Esophagus muscularis mucosa (tissue), 4 donors: ENCODE measurements around the gene TEX47. TPM values are rescaled to one million over a fixed set of nuclear protein-coding genes. Genes with fewer than 3 reads are reported as not detected.

Experiments
- DNase-seq: peaks from one replicate; pipeline ENCODE4 v3.0.0-alpha.2; 2017; ENCODE audit errors: extremely low spot score
- H3K27ac ChIP-seq, 4 donors: fragments of 200-600 bp; sonication (generic); replicated peaks in 1 of 4; 1 replicate in 3 of 4; 2 replicates in 1 of 4; pipeline ENCODE4 v1.5.1; 2016 to 2019; ENCODE audit warnings: mild to moderate bottlenecking in 1 of 4
- H3K27me3 ChIP-seq, 4 donors: fragments of 200-600 bp; sonication (generic); one replicate each; pipeline versions ENCODE4 v1.5.1 to v1.6.0; 2016 to 2019
- H3K36me3 ChIP-seq, 4 donors: fragments of 200-600 bp; sonication (generic); one replicate each; pipeline ENCODE4 v1.5.1; 2016 to 2019
- H3K4me1 ChIP-seq, 4 donors: fragments of 200-600 bp; sonication (generic); one replicate each; pipeline ENCODE4 v1.5.1; 2016 to 2019
- H3K4me3 ChIP-seq, 4 donors: fragments of 200-600 bp; sonication (generic); 1 replicate in 2 of 4; 2 replicates in 2 of 4; pipeline ENCODE4 v1.5.1; 2016 to 2019; ENCODE audit warnings: mild to moderate bottlenecking in 4 of 4, moderate library complexity in 1 of 4
- H3K9me3 ChIP-seq, 4 donors: fragments of 200-600 bp; sonication (generic); 1 replicate in 3 of 4; 2 replicates in 1 of 4; pipeline ENCODE4 v1.5.1; 2016 to 2019
- EP300 ChIP-seq: sonication (generic); formaldehyde crosslinking; IDR thresholded peaks from one replicate; pipeline ENCODE4 v1.6.1; 2017; ENCODE audit warnings: antibody characterized with exemption
- POLR2A ChIP-seq: fragments of 450-650 bp; IDR thresholded peaks from one replicate; pipeline ENCODE4 v1.6.1; 2017; ENCODE audit warnings: antibody characterized with exemption, moderate library complexity, mild to moderate bottlenecking, low read depth
- POLR2AphosphoS5 ChIP-seq, 2 donors: sonication (generic); formaldehyde crosslinking; IDR thresholded peaks; one replicate each; pipeline ENCODE4 v1.6.1; 2017; ENCODE audit warnings: antibody characterized with exemption in 2 of 2
- WGBS: methylation state at CpG from one replicate; pipeline ENCODE4 v1.1.5; 2018; 5-methylcytosine and 5-hydroxymethylcytosine counted together
- intact Hi-C: fragments of 100-400 bp; cut with DNase I; formaldehyde crosslinking; loops from one replicate; pipeline ENCODE4 v1.15.1; 2023
- total RNA-seq, 4 donors: library from RNA; depleted of rRNA; stranded (reverse); fragments of >200 nt; gene quantifications; one replicate each; pipeline versions ENCODE4 v1.1.0 to v1.2.1, GENCODE V29; 2016
- TF ChIP-seq, protein P1 (sequence below), 3 experiments: fragments of 200-600 bp in 2 of 3; fragments of 450-650 bp in 1 of 3; sonication (generic) in 2 of 3; IDR thresholded peaks; one replicate each; pipeline ENCODE4 v1.5.1; 2017 to 2019; ENCODE audit warnings: antibody characterized with exemption in 3 of 3, mild to moderate bottlenecking in 2 of 3, moderate library complexity in 1 of 3

TEX47 gene
- total RNA-seq, 4 donors from 2014 or later = not detected

DNA sequence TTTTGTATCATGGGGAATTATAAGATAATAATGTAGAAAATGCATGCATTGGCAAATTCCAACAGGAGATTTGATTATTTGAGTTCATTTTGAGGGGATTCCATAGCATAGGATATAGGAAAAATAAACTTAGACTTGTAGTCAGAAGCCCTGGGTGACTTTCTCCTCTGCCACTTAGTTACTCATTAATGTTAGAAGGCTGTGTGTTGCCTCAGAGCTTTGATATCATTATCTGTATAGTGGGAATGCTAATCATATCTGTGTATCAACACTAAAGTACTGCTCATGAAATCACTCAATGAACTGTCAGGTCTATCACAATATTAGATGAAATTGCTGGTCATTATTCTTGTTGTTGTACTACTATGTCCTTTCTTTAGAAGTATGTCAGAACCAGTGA, 23.0 kb upstream of the TEX47 start:
- Histone ChIP-seq H3K27ac (no peak overlapping the region), H3K27me3 (no peaks in the 10 kb centered on the region), H3K9me3 (no peaks in the 10 kb centered on the region), H3K4me1 (no peaks in the 10 kb centered on the region), H3K36me3 (no peaks in the 10 kb centered on the region), H3K4me3 (no peak overlapping the region)
- DNase-seq = no peak
- TF ChIP-seq POLR2AphosphoS5 (IDR thresholded peaks at IDR 0.05) = no peak
- no peak for TF ChIP-seq POLR2A
- TF ChIP-seq, protein P1, sequence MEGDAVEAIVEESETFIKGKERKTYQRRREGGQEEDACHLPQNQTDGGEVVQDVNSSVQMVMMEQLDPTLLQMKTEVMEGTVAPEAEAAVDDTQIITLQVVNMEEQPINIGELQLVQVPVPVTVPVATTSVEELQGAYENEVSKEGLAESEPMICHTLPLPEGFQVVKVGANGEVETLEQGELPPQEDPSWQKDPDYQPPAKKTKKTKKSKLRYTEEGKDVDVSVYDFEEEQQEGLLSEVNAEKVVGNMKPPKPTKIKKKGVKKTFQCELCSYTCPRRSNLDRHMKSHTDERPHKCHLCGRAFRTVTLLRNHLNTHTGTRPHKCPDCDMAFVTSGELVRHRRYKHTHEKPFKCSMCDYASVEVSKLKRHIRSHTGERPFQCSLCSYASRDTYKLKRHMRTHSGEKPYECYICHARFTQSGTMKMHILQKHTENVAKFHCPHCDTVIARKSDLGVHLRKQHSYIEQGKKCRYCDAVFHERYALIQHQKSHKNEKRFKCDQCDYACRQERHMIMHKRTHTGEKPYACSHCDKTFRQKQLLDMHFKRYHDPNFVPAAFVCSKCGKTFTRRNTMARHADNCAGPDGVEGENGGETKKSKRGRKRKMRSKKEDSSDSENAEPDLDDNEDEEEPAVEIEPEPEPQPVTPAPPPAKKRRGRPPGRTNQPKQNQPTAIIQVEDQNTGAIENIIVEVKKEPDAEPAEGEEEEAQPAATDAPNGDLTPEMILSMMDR (IDR thresholded peaks at IDR 0.05) = no peak
- no peak for TF ChIP-seq EP300
- intact Hi-C loops = no loop called here

DNA sequence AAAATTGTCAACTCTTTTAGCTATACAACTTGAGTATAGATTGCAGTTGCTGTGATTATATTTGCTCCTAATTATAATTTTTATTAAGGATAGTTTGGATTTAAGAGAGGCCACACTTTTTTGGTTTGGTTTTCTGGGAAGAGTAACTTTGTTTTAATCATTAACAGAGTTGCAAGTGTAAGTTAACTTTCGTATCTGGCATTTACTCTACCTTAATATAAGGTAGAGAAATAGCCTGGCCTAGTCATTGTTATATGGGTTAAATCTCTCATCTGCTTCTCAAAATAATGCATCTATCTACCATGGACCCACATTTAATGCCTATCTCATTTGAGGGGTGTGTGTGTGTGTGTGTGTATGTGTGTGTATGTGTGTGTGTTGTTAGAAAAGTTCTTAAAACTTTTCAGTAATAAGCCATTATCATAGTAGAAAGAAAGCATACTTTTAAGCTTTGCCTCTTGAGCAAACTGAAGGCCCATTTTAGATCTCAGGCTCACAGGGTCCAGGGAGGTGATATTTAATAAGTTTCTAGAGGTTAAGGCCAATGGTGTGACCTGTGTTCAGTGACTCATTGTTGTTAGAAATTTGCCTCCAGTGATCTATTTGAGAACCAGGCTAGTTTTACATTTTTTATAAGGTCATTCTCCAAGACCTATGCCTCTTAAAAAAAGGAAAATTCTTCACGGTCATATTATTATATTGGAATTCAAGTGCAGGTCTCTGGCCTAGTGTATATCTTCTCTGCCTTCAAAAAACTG, 10.9 kb upstream of the TEX47 start:
- Histone ChIP-seq H3K36me3 (no peaks in the 10 kb centered on the region), H3K27me3 (no peaks in the 10 kb centered on the region), H3K4me1 (no peaks in the 10 kb centered on the region), H3K27ac (no peak overlapping the region), H3K9me3 (no peaks in the 10 kb centered on the region), H3K4me3 (no peak overlapping the region)
- TF ChIP-seq POLR2AphosphoS5 (IDR thresholded peaks at IDR 0.05) = no peak
- no peak for TF ChIP-seq EP300
- TF ChIP-seq, protein P1 (IDR thresholded peaks at IDR 0.05) = no peak
- no peak for TF ChIP-seq POLR2A
- no peak for DNase-seq
- 80% methylated on average over 2 of the region's 2 CpGs for WGBS
- intact Hi-C loops = no loop called here

DNA sequence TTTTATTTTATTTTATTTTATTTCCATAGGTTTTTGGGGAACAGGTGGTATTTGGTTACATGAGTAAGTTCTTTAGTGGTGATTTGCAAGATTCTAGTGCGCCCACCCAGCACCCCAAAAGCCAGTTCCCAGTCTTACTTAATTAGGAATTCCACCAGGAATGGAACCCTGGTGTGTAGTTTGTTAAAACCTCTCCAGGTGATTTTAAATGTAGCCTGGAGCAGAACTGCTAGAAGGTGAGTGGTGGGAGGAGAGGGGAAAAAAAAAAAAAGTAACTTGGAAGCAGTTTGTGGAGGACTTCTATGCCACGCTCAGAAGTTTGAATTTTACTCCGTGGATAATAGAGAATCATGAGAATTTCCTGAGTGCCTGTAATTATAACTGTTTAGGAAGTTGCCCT, 5.5 kb upstream of the TEX47 start:
- Histone ChIP-seq H3K4me3 (no peak overlapping the region), H3K36me3 (no peaks in the 10 kb centered on the region), H3K27ac (no peak overlapping the region), H3K9me3 (no peaks in the 10 kb centered on the region), H3K27me3 (no peaks in the 10 kb centered on the region), H3K4me1 (no peaks in the 10 kb centered on the region)
- intact Hi-C loops = no loop called here
- WGBS = 67% methylated on average over 3 of the region's 3 CpGs
- TF ChIP-seq EP300 = no peak
- no peak for TF ChIP-seq POLR2AphosphoS5 (IDR thresholded peaks at IDR 0.05)
- TF ChIP-seq, protein P1 (IDR thresholded peaks at IDR 0.05) = no peak
- TF ChIP-seq POLR2A = no peak
- DNase-seq = no peak

DNA sequence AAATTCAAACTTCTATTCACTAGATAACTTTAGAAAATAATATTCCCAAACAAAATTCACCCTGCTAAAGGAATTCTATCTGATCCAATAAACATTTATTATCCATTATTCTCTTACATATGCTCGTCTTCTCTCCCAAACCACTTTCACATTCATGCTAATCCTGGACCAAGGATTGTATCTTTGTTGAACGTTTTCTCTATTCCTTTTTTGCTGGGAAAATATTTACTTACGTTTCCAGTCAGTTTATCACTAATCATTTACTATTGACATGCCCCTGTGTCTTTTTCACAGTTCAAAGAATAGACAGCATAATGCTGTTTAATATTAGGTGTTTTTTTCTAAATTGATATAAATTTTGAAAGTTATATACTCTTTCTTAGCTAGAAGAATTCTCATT, 3.2 kb downstream of the TEX47 start:
- no peaks in the 10 kb centered on the region for H3K36me3 ChIP-seq
- no peaks in the 10 kb centered on the region for H3K27me3 ChIP-seq
- no peaks in the 10 kb centered on the region for H3K4me1 ChIP-seq
- DNase-seq = no peak
- H3K4me3 ChIP-seq = no peak overlapping the region
- no peak overlapping the region for H3K27ac ChIP-seq
- WGBS = 70% methylated on average over 3 of the region's 3 CpGs
- H3K9me3 ChIP-seq = no peaks in the 10 kb centered on the region
- intact Hi-C loops = no loop called here
- TF ChIP-seq, protein P1 (IDR thresholded peaks at IDR 0.05) = no peak
- TF ChIP-seq EP300 = no peak
- no peak for TF ChIP-seq POLR2A
- no peak for TF ChIP-seq POLR2AphosphoS5 (IDR thresholded peaks at IDR 0.05)

DNA sequence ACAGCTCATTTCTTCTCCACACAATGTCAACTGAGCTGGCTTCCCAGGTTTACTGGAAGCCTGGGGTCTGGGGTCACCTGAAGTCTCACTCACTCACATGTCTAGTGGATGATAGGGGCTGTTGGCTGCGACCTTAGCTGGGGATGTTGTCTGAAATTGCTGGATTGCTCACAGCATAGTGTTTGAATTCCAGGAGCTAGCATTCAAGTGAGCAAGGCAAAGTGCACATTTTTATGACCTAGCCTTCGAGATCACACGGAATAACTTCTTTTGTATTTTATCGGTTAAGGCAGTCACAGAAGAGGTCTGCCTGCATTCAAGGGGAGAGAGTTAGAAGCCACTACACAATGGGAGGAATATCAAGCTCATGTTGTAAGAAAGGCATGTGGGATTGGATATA, 3.6 kb downstream of the TEX47 start:
- no peak overlapping the region for H3K4me3 ChIP-seq
- TF ChIP-seq POLR2A (no peak), POLR2AphosphoS5 (IDR thresholded peaks at IDR 0.05) (no peak), EP300 (no peak)
- TF ChIP-seq, protein P1 (IDR thresholded peaks at IDR 0.05) = no peak
- H3K9me3 ChIP-seq = no peaks in the 10 kb centered on the region
- H3K27me3 ChIP-seq = no peaks in the 10 kb centered on the region
- no peaks in the 10 kb centered on the region for H3K36me3 ChIP-seq
- intact Hi-C loops = no loop called here
- no peaks in the 10 kb centered on the region for H3K4me1 ChIP-seq
- WGBS = 69% methylated on average over 4 of the region's 4 CpGs
- no peak for DNase-seq
- H3K27ac ChIP-seq = no peak overlapping the region
